CD14-positive monocyte (primary cell): ENCODE results near the gene RTN4RL1. TPM values are rescaled to one million over a fixed set of nuclear protein-coding genes. Genes with fewer than 3 reads are reported as not detected.

ENCODE experiments used
- DNase-seq, 3 donors: peaks; one replicate each; pipeline ENCODE4 v3.0.0-alpha.2; 2011 to 2022
- H2AFZ ChIP-seq: 2 replicates; pipeline ENCODE4 v1.6.0; 2012; ENCODE audit warnings: mild to moderate bottlenecking, low read depth, low read length, inconsistent platforms; ENCODE audit not compliant: insufficient read depth, poor library complexity, severe bottlenecking
- H3K27ac ChIP-seq, 2 donors: 1 replicate in 1 of 2; 2 replicates in 1 of 2; pipeline ENCODE4 v1.5.1; 2012 to 2013; ENCODE audit warnings: low read length in 2 of 2, control low read depth in 1 of 2, inconsistent platforms in 1 of 2, low read depth in 1 of 2, mild to moderate bottlenecking in 1 of 2
- H3K27me3 ChIP-seq, 2 donors: one replicate each; pipeline versions ENCODE4 v1.6.0 to v1.6.1; 2011 to 2013; ENCODE audit warnings: low read length in 2 of 2; ENCODE audit not compliant: control insufficient read depth in 2 of 2, insufficient read depth in 2 of 2
- H3K36me3 ChIP-seq, 2 donors: replicated peaks in 1 of 2; 1 replicate in 1 of 2; 2 replicates in 1 of 2; pipeline versions ENCODE4 v1.5.1 to v1.6.1; 2012 to 2013; ENCODE audit warnings: low read length in 2 of 2, control low read depth in 1 of 2, inconsistent platforms in 1 of 2, mild to moderate bottlenecking in 1 of 2; ENCODE audit not compliant: insufficient read depth in 2 of 2, control insufficient read depth in 1 of 2
- H3K4me1 ChIP-seq, 2 donors: 1 replicate in 1 of 2; 2 replicates in 1 of 2; pipeline versions ENCODE4 v1.5.1 to v1.6.1; 2012 to 2013; ENCODE audit warnings: low read length in 2 of 2, control low read depth in 1 of 2, inconsistent platforms in 1 of 2, mild to moderate bottlenecking in 1 of 2, moderate library complexity in 1 of 2; ENCODE audit not compliant: insufficient read depth in 2 of 2, control insufficient read depth in 1 of 2
- H3K4me2 ChIP-seq: replicated peaks from 2 replicates; pipeline ENCODE3; 2012; ENCODE audit warnings: low read length, moderate library complexity, mild to moderate bottlenecking; ENCODE audit not compliant: poor library complexity, severe bottlenecking; ENCODE audit errors: extremely low read depth
- H3K4me3 ChIP-seq, 3 experiments: fragments of 200-600 bp in 1 of 3; sonication (generic) in 1 of 3; replicated peaks in 1 of 3; 1 replicate in 2 of 3; 2 replicates in 1 of 3; pipeline ENCODE4 v1.5.1; 2011 to 2013; ENCODE audit warnings: low read length in 3 of 3, mild to moderate bottlenecking in 3 of 3, control low read depth in 2 of 3, low read depth in 2 of 3, inconsistent platforms in 1 of 3, moderate library complexity in 1 of 3
- H3K79me2 ChIP-seq: 2 replicates; pipeline ENCODE4 v1.6.0; 2012; ENCODE audit warnings: mild to moderate bottlenecking, control low read depth, inconsistent platforms, low read length, moderate library complexity; ENCODE audit not compliant: insufficient read depth
- H3K9ac ChIP-seq: 2 replicates; pipeline ENCODE4 v1.6.0; 2017; ENCODE audit warnings: low read length, mild to moderate bottlenecking; ENCODE audit not compliant: insufficient read depth, poor library complexity, severe bottlenecking
- H3K9me3 ChIP-seq, 2 donors: replicated peaks in 1 of 2; 1 replicate in 1 of 2; 2 replicates in 1 of 2; pipeline versions ENCODE4 v1.5.1 to v1.6.1; 2012 to 2013; ENCODE audit warnings: low read length in 2 of 2, control low read depth in 1 of 2; ENCODE audit not compliant: control insufficient read depth in 1 of 2, insufficient read depth in 1 of 2
- H4K20me1 ChIP-seq: 2 replicates; pipeline ENCODE4 v1.6.0; 2012; ENCODE audit warnings: mild to moderate bottlenecking, low read length, control low read depth, moderate library complexity; ENCODE audit not compliant: insufficient read depth
- H3K27ac Mint-ChIP-seq, 7 donors: one replicate each; pipeline ENCODE4 v1.8.0; 2020; ENCODE audit warnings: mild to moderate bottlenecking in 7 of 7, mixed read lengths in 7 of 7, moderate library complexity in 6 of 7, inconsistent platforms in 2 of 7
- H3K27me3 Mint-ChIP-seq, 3 donors: one replicate each; pipeline ENCODE4 v1.8.0; 2021 to 2022; ENCODE audit warnings: low read depth in 3 of 3, mild to moderate bottlenecking in 3 of 3, mixed read lengths in 3 of 3, moderate library complexity in 3 of 3, inconsistent platforms in 1 of 3
- H3K36me3 Mint-ChIP-seq, 2 donors: one replicate each; pipeline ENCODE4 v1.8.0; 2020; ENCODE audit warnings: mixed read lengths in 2 of 2, inconsistent platforms in 1 of 2, mild to moderate bottlenecking in 1 of 2
- H3K4me1 Mint-ChIP-seq: one replicate; pipeline ENCODE4 v1.8.0; 2020; ENCODE audit warnings: mild to moderate bottlenecking, mixed read lengths
- H3K4me3 Mint-ChIP-seq, 2 donors: one replicate each; pipeline ENCODE4 v1.8.0; 2020; ENCODE audit warnings: mild to moderate bottlenecking in 2 of 2, mixed read lengths in 2 of 2, moderate library complexity in 1 of 2
- H3K9me3 Mint-ChIP-seq, 7 donors: one replicate each; pipeline ENCODE4 v1.8.0; 2020 to 2022; ENCODE audit warnings: mixed read lengths in 7 of 7, mild to moderate bottlenecking in 6 of 7, moderate library complexity in 6 of 7, inconsistent platforms in 2 of 7
- CTCF ChIP-seq: fragments of 200-600 bp; IDR thresholded peaks from one replicate; pipeline ENCODE4 v1.8.0; 2022; ENCODE audit warnings: antibody characterized with exemption, mild to moderate bottlenecking
- WGBS: methylation state at CpG from one replicate; pipeline ENCODE4 v1.1.5; 2013; ENCODE audit warnings: missing lambda C conversion rate; ENCODE audit not compliant: insufficient coverage; 5-methylcytosine and 5-hydroxymethylcytosine counted together
- intact Hi-C, 2 donors: fragments of 100-400 bp; cut with micrococcal nuclease; formaldehyde crosslinking; loops; one replicate each; pipeline versions ENCODE4 v1.15.0 to v1.15.1; 2023
- polyA plus RNA-seq, 3 donors: library from polyadenylated mRNA; depleted of rRNA in 1 of 3; unstranded in 2 of 3; stranded (reverse) in 1 of 3; fragments of 300-500 nt in 2 of 3; fragments of >200 nt in 1 of 3; fragmentation: Illumina TruSeq in 2 of 3; gene quantifications; 1 replicate in 2 of 3; 2 replicates in 1 of 3; pipeline ENCODE4 v1.2.3, GENCODE V29; 2012 to 2021

RTN4RL1 gene
- polyA plus RNA-seq, 3 donors: 0.07 to 0.29 (median 0.11) TPM

- Mint-ChIP-seq H3K9me3 (peaks cover 0 to 13% (median 3%) of the 10 kb centered on the region in 7 donors), H3K36me3 (no peaks in the 10 kb centered on the region), H3K27me3 (peaks cover 3 to 26% (median 6%) of the 10 kb centered on the region in 3 donors), H3K4me1 (peaks cover under 1% of the 10 kb centered on the region), H3K27ac (no peak overlapping the region), H3K4me3 (no peak overlapping the region)
- Histone ChIP-seq H3K4me1 (no peaks in the 10 kb centered on the region), H3K27ac (no peak overlapping the region), H3K9ac (no peak overlapping the region), H3K9me3 (peaks cover 0 to 6% of the 10 kb centered on the region in 2 donors), H3K4me3 (no peak overlapping the region), H3K4me2 (no peak overlapping the region), H3K36me3 (no peaks in the 10 kb centered on the region), H3K27me3 (no peaks in the 10 kb centered on the region), H2AFZ (no peak overlapping the region), H4K20me1 (no peaks in the 10 kb centered on the region), H3K79me2 (no peaks in the 10 kb centered on the region)
- intact Hi-C loops: no loop called here
- 73% methylated on average over 11 of the region's 11 CpGs for WGBS
- TF ChIP-seq CTCF: no peak
- DNase-seq: no peak
These were observed 57.9 kb downstream of the RTN4RL1 start for GRCh38 chr17:1967213-1967612.

GRCh38 chr17:1966274-1967086, 58.7 kb downstream of the RTN4RL1 start:
- H3K79me2 ChIP-seq: no peaks in the 10 kb centered on the region
- Mint-ChIP-seq H3K36me3 (no peaks in the 10 kb centered on the region), H3K4me1 (no peaks in the 10 kb centered on the region), H3K4me3 (no peak overlapping the region), H3K27me3 (peaks cover 3 to 25% (median 4%) of the 10 kb centered on the region in 3 donors), H3K27ac (no peak overlapping the region), H3K9me3 (peaks cover 0 to 13% (median 3%) of the 10 kb centered on the region in 7 donors)
- H3K4me1 ChIP-seq: no peaks in the 10 kb centered on the region
- H3K36me3 ChIP-seq: no peaks in the 10 kb centered on the region
- no peak for DNase-seq
- WGBS: 95% methylated on average over 6 of the region's 12 CpGs
- no peak overlapping the region for H3K9ac ChIP-seq
- no peaks in the 10 kb centered on the region for H4K20me1 ChIP-seq
- no peak overlapping the region for H3K4me2 ChIP-seq
- H3K27me3 ChIP-seq: no peaks in the 10 kb centered on the region
- no peak overlapping the region for H3K4me3 ChIP-seq
- no peak for TF ChIP-seq CTCF
- H3K9me3 ChIP-seq: peaks cover 0 to 6% of the 10 kb centered on the region in 2 donors
- no peak overlapping the region for H2AFZ ChIP-seq
- intact Hi-C loops: no loop called here
- no peak overlapping the region for H3K27ac ChIP-seq
